SH-SY5Y (cell line): ENCODE measurements around the gene SUGCT.

ENCODE experiments used
- GATA2 ChIP-seq: IDR thresholded peaks from 2 replicates; pipeline ENCODE4 v1.6.1; 2011; ENCODE audit warnings: mild to moderate bottlenecking, low read depth, low read length
- GATA3 ChIP-seq: IDR thresholded peaks from 2 replicates; pipeline ENCODE4 v1.6.1; 2011; ENCODE audit warnings: low read depth, mild to moderate bottlenecking, low read length, moderate library complexity

DNA sequence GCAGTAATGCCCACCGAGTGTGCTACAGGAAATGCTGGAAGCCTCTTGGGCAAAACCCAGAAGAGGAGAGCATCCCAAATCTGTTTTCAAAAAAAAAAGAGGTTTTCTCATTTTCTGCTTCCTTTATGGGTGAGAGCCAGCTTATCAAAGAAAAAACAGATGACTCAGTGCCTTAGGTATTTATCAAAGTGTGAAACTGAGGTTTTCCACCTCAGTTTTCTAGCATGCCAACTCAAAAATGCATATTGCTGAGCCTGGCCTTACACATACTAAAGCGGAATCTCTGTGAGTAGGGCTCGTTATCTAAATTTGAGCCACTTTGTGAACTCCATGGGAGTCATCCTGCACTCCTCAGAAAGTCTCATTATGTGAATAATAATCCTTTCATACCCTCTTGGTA lies 705.1 kb downstream of the SUGCT start:
- TF ChIP-seq GATA2: no peak
- TF ChIP-seq GATA3: no peak
